GM12891 (cell line): ENCODE results near the gene BIVM.
"Not testable (repeated sequence)": the region's sequence is repeated elsewhere in the genome, so short reads cannot be mapped to it uniquely, and the experiment has no call there.

Experiments used
- POLR2A ChIP-seq: IDR thresholded peaks from 2 replicates; pipeline ENCODE4 v1.6.1; 2011; ENCODE audit warnings: low read depth, low read length, control low read depth
- POLR2AphosphoS5 ChIP-seq: IDR thresholded peaks from 2 replicates; pipeline ENCODE4 v1.6.1; 2011; ENCODE audit warnings: low read depth, low read length, control low read depth
- POU2F2 ChIP-seq: IDR thresholded peaks from 2 replicates; pipeline ENCODE4 v1.6.1; 2011; ENCODE audit warnings: low read depth, mild to moderate bottlenecking, control low read depth, low read length, moderate library complexity
- SPI1 ChIP-seq: IDR thresholded peaks from 2 replicates; pipeline ENCODE4 v1.6.1; 2011; ENCODE audit warnings: low read depth, low read length, control low read depth
- TAF1 ChIP-seq: IDR thresholded peaks from 2 replicates; pipeline ENCODE4 v1.6.1; 2011; ENCODE audit warnings: low read depth, low read length, control low read depth

DNA sequence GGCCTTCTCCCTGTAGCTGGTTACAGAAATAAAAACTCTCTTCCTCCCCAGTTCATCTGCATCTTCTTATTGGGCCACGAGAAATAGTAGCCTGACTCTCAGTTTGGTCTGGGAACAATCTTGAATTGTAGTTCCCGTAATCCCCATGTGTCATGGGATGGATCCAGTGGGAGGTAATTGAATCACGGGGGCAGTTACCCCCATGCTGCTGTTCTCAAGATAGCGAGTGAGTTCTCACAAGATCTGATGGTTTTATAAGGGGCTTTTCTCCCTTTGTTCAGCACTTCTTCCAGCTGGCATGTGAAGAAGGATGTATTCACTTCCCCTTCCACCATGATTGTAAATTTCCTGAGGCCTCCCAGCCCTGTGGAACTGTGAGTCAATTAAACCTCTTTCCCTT is 18.3 kb upstream of the BIVM start:
- not testable (repeated sequence) for TF ChIP-seq POLR2A, POLR2AphosphoS5, TAF1, POU2F2, SPI1
